Ectodermal cell (in vitro differentiated cells): ENCODE results near the gene ZNF483.
"Not testable (repeated sequence)": the region's sequence is repeated elsewhere in the genome, so short reads cannot be mapped to it uniquely, and the experiment has no call there.

Experiments
- H3K27ac ChIP-seq: 2 replicates; pipeline ENCODE4 v1.7.0; 2013; ENCODE audit warnings: mild to moderate bottlenecking, low read depth, low read length; ENCODE audit not compliant: insufficient read depth, poor library complexity, severe bottlenecking
- H3K27me3 ChIP-seq: 2 replicates; pipeline ENCODE4 v1.7.0; 2013; ENCODE audit warnings: mild to moderate bottlenecking, low read length; ENCODE audit not compliant: insufficient read depth, control insufficient read depth, poor library complexity, severe bottlenecking
- H3K36me3 ChIP-seq: one replicate; pipeline ENCODE4 v1.7.0; 2013; ENCODE audit warnings: low read length; ENCODE audit not compliant: control insufficient read depth, insufficient read depth
- H3K4me1 ChIP-seq: one replicate; pipeline ENCODE4 v1.7.0; 2013; ENCODE audit warnings: low read length; ENCODE audit not compliant: control insufficient read depth, insufficient read depth
- H3K4me3 ChIP-seq: 2 replicates; pipeline ENCODE4 v1.7.0; 2013; ENCODE audit warnings: low read depth, low read length, control low read depth; ENCODE audit not compliant: insufficient read depth
- H3K9me3 ChIP-seq: 2 replicates; pipeline ENCODE4 v1.7.0; 2013; ENCODE audit warnings: mild to moderate bottlenecking, low read length, moderate library complexity; ENCODE audit not compliant: control insufficient read depth
- WGBS, 2 experiments: methylation state at CpG; one replicate each; pipeline ENCODE4 v1.1.7; 2013; ENCODE audit warnings: missing lambda C conversion rate in 2 of 2; 5-methylcytosine and 5-hydroxymethylcytosine counted together

Gene ZNF483

DNA sequence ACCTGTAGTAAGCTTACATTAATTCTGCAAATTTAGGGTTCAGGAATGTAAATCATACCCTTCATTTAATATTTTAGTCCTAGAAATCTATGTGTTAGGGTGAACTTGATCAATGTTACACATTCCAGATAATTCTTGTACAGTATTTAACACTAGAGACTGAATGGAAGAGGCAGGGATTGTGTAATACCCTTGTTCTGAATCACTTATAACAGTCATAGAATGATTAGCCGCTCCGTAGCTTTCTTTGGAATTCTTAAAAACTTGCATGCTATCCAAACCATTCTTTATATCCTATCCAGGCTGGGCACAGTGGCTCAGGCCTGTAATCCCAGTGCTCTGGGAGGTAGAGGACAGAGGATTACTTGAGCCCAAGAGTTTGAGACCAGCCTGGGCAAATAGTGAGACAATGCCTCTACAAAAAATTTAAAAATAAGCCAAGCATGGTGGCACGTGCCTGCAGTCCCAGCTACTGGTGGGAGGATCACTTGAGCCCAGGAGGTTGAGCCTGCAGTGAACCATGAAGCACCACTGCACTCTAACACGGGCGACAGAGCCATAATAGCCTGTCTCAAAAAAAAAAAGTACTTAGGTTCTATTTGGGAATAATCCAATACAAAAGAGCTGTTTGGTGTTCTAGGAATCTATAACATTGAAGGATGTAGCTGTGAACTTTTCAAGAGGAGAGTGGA is 8.3 kb downstream of the ZNF483 start:
- H3K27me3 ChIP-seq = no peaks in the 10 kb centered on the region
- 87 to 94% methylated on average over 5 of the region's 5 CpGs for WGBS, 2 experiments
- peaks cover 2% of the 10 kb centered on the region for H3K9me3 ChIP-seq
- peaks cover 8% of the 10 kb centered on the region for H3K4me1 ChIP-seq
- no peak overlapping the region for H3K4me3 ChIP-seq
- H3K36me3 ChIP-seq = peaks cover 67% of the 10 kb centered on the region
- H3K27ac ChIP-seq = no peak overlapping the region

DNA sequence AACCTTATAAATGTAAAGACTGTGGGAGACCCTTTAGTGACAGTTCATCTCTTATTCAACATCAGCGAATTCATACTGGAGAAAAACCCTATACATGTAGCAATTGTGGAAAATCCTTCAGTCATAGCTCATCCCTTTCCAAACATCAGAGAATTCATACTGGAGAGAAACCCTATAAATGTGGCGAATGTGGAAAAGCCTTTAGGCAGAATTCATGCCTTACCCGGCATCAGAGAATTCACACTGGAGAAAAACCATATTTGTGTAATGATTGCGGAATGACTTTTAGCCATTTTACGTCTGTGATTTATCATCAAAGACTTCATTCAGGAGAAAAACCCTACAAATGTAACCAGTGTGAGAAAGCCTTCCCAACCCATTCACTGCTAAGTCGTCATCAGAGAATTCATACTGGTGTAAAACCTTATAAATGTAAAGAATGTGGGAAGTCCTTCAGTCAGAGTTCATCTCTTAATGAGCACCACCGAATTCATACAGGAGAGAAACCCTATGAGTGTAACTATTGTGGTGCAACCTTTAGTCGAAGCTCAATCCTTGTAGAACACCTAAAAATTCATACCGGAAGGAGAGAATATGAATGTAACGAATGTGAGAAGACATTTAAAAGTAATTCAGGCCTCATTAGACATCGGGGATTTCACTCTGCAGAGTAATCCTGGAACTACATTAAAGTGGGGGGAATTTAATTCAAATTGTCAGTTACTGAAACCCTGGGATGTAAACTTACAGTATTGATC is 17.7 kb downstream of the ZNF483 start:
- peaks cover 11% of the 10 kb centered on the region for H3K9me3 ChIP-seq
- no peak overlapping the region for H3K4me3 ChIP-seq
- no peaks in the 10 kb centered on the region for H3K4me1 ChIP-seq
- H3K27me3 ChIP-seq = no peaks in the 10 kb centered on the region
- WGBS, 2 experiments = 94 to 95% methylated on average over 10 to 11 of the region's 11 CpGs
- H3K36me3 ChIP-seq = peaks cover 83% of the 10 kb centered on the region
- no peak overlapping the region for H3K27ac ChIP-seq

DNA sequence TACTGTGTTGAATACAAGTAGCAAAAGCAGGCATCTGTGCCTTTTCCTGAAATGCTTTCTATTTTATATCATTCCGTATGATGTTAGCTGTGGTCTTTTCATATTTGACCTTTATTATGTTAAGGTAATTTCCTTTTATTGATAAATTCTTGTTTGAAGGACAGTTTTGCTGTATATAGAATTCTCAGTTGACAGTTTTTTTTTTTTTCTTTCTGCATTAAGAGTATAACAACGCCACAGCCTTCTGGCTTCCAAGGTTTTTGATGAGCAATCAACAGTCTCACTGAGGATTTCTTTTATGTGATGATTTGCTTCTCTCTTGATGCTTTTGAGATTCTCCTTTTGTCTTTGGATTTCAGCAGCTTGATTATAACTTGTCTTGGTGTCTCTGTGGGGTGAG is 23.6 kb downstream of the ZNF483 start:
- WGBS, 2 experiments = 92 to 94% methylated on average over 2 of the region's 2 CpGs
- Histone ChIP-seq H3K4me3 (no peak overlapping the region), H3K36me3 (peaks cover 58% of the 10 kb centered on the region), H3K9me3 (peaks cover 12% of the 10 kb centered on the region), H3K27me3 (no peaks in the 10 kb centered on the region), H3K4me1 (no peaks in the 10 kb centered on the region), H3K27ac (no peak overlapping the region)

DNA sequence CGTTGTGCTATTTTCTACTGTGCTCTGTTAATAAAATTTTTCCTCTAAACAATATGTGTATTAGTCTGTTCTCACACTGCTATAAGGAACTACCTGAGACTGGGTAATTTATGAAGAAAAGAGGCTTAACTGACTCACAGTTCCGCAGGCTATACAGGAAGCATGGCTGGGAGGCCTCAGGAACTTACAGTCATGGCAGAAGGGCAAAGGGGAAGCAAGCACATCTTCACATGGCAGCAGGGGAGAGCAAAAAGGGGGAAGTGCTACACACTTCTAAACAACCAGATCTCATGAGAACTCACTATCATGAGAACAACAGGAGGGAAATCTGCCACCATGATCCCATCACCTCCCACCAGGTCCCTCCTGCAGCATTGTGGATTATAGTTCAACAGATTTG is 30.4 kb downstream of the ZNF483 start:
- not testable (repeated sequence) for H3K27me3 ChIP-seq, H3K9me3 ChIP-seq, H3K4me1 ChIP-seq, H3K27ac ChIP-seq, H3K4me3 ChIP-seq
- H3K36me3 ChIP-seq = peaks cover 16% of the 10 kb centered on the region
- 91 to 95% methylated on average over 1 of the region's 2 CpGs for WGBS, 2 experiments

DNA sequence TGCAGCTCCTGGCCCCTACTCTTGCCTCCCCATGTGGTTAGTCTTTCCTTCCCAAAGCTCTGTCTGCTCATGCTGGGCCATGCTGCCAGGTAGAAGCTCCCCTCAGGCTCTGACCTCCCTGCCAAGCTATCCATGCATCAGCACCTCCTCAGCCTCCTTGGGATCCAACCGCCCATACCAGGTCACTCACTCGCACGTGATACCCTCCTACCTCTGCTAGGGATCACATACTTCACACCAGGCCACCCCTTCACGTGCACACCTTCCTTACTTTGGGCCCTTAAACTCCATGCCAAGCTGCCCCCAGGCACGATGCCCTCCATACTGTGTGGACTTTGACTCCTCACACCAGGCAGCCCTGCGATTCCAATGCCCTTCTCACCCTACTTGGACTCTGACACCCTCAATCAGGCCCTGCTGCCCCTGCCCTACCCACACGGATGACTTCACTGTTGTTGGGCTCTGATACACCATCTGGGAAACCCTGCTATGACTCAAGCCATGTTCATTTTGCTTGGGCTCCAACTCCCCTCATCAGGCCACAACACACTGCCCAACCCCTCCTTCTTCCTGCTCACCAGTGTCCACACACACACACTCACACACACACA is 34.1 kb downstream of the ZNF483 start:
- H3K27me3 ChIP-seq = no peaks in the 10 kb centered on the region
- H3K27ac ChIP-seq = no peak overlapping the region
- no peaks in the 10 kb centered on the region for H3K4me1 ChIP-seq
- WGBS, 2 experiments = 92 to 93% methylated on average over 7 of the region's 7 CpGs
- H3K9me3 ChIP-seq = no peaks in the 10 kb centered on the region
- H3K36me3 ChIP-seq = peaks cover 12% of the 10 kb centered on the region
- no peak overlapping the region for H3K4me3 ChIP-seq

DNA sequence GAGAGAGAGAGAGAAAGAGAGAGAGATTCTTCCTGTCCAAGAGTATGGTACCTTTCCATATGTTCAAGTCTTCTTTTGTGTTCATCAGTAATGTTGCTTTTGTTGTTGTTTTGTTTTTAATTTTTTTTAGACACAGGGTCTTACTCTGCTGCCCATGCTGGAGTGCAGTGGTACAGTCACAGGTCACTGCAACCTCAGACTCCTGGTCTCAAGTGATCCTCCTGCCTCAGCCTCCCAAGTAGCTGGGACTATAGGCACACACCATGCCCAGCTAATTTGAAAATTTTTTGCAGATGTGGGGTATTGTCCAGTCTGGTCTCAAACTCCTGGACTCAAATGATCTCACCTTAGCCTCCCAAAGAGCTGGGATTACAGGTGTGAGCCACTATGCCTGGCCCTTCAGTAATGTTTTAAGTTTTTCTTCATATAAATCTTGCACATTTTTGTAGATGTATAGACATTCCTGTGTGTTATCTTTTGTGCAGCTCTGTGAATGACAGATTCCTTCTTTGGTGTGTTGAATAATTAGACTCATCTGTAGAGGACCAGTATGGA is 36.3 kb downstream of the ZNF483 start:
- H3K4me3 ChIP-seq = no peak overlapping the region
- no peaks in the 10 kb centered on the region for H3K27me3 ChIP-seq
- H3K27ac ChIP-seq = no peak overlapping the region
- no peaks in the 10 kb centered on the region for H3K4me1 ChIP-seq
- H3K9me3 ChIP-seq = no peaks in the 10 kb centered on the region
- peaks cover 19% of the 10 kb centered on the region for H3K36me3 ChIP-seq

DNA sequence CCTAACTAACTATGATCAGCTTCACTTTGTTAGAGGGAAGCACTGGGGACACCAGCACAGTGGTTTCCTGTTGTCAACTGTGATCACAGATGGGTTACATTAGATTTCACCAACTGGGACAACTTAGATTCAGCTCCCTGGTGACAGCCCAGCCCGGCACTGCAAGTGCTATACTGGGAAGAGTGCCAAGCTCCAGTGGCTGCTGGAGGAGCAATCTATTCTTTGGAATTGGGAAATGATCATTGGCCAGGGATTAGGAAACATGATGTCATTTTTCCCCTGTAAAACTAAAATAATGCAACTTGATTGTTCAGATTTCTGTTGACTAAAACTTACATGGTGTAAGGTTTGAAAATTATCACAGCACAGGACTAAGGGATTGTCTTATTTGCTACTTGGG is 41.3 kb downstream of the ZNF483 start:
- Histone ChIP-seq H3K36me3 (peaks cover 53% of the 10 kb centered on the region), H3K9me3 (peaks cover 3% of the 10 kb centered on the region), H3K4me1 (no peaks in the 10 kb centered on the region), H3K4me3 (no peak overlapping the region), H3K27ac (no peak overlapping the region), H3K27me3 (no peaks in the 10 kb centered on the region)
- 89 to 94% methylated on average over 1 of the region's 1 CpG for WGBS, 2 experiments

DNA sequence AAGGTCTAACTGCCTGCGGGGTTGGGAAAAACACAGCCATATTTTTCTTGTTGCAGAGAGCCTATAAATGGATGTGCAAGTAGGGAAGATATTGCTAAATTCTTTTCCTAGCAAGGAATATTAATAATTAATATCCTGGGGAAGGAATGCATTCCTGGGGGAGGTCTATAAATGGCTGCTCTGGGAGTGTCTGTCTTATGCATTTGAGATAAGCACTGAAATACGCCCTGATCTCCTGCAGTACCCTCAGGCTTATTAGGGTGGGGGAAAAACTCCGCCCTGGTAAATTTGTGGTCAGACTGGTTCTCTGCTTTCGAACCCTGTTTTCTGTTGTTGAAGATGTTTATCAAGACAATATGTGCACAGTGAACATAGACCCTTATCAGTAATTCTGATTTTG is 43.1 kb downstream of the ZNF483 start:
- not testable (repeated sequence) for H3K4me1 ChIP-seq, H3K9me3 ChIP-seq, H3K27me3 ChIP-seq, H3K27ac ChIP-seq, H3K4me3 ChIP-seq
- WGBS, 2 experiments = 90 to 98% methylated on average over 4 of the region's 4 CpGs
- H3K36me3 ChIP-seq = peaks cover 59% of the 10 kb centered on the region

DNA sequence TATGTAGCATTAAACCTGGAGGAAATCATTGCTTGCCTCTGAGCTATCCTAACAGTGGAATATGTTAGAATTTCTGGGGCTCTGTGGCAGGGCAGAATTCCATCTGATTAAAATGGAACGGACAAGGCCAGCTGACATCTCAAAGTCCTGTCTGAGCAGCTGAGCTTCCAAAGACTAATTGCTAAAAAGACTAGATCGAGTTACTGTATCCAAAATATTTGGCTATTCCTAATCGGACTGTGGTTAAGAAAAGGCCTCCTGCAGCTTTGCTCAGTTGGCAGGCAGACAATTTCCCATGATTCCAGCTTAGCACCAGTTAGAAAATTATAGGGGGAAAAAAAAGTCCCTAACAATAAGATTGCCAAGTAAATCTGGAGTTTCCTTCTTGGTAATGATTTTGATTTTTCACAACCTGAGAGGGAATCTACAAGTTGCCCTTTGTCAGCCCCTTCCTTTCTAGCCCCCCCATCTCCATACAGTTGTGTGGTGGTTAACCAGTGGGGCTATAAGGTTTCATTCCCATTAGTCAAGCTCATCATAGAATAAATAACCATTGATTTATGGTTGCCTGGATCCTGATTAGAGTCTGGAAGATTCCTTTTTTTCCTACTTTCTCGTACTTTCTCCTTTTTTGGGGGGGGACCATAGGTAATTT is 48.1 kb downstream of the ZNF483 start:
- 92 to 93% methylated on average over 4 of the region's 4 CpGs for WGBS, 2 experiments
- Histone ChIP-seq H3K27ac (no peak overlapping the region), H3K4me1 (no peaks in the 10 kb centered on the region), H3K36me3 (peaks cover 31% of the 10 kb centered on the region), H3K27me3 (no peaks in the 10 kb centered on the region), H3K9me3 (peaks cover 3% of the 10 kb centered on the region), H3K4me3 (no peak overlapping the region)

DNA sequence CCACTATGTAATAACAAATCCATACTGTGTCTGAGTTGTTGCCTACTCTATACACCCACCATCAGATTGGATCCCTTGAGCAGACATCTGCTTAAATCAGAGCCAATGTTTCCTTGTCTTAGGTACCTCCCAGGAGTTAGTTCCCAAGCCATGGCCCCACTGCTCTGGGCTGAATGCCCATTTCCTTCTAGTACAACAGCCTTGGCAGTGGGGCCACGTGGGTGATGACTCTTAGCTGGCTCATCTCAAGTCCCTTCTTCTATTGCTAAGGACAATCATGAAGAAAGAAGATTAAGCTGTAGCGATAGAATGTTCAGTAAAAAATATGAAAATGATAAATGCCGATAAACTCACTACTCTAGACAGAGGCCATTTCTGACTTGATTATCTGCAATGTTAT is 57.9 kb downstream of the ZNF483 start:
- Histone ChIP-seq H3K36me3 (peaks cover 14% of the 10 kb centered on the region), H3K4me3 (no peak overlapping the region), H3K9me3 (no peaks in the 10 kb centered on the region), H3K27ac (no peak overlapping the region), H3K4me1 (no peaks in the 10 kb centered on the region), H3K27me3 (no peaks in the 10 kb centered on the region)
- WGBS, 2 experiments = 93 to 96% methylated on average over 3 of the region's 3 CpGs
